Measurements from ENCODE around the gene CDK4.

DNA sequence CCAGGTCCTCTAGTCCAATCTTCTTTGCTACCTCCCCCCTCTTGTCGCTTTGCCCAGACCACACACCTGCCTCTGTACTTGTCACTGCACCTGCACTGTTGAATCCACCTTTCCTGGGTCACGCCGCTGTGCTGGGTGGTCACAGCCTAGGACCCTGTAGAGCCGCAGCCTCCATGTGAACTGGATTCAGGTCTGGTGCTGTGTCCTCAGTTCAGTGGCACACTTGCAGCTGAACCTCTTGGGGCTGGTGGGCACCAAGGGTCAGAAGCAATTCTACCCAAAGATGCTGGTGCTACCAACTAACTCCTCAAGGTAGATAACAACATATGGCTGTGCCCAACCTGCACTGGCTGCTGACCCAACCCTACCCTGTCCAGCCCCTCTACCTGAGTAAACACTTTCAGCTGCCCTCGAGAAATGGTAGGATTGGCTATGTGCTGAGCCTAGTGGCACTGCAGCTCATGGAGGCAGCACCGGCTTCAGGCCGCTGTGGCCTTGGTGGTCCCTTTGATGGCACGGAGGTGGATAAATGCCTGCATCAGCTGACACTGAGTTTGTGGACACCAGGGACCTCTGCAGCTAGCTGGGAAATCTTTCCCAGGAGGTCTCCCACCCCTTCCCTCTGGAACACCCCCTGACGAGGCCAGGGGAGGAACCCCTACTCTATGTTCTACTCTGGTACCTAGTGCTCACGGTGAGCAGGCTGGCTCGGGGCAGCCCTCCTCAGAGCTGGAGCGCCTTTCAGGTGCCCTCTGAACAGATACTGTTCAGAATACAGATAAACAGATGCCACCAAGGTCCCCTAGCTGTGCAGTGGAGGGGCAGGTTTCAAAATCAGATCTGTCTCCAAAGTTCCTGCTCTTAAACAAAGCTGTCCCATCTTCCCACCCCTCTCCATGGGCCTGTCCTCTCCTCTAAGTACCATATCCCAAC is 27.8 kb downstream of the CDK4 start:
- TF ChIP-seq, protein P1, sequence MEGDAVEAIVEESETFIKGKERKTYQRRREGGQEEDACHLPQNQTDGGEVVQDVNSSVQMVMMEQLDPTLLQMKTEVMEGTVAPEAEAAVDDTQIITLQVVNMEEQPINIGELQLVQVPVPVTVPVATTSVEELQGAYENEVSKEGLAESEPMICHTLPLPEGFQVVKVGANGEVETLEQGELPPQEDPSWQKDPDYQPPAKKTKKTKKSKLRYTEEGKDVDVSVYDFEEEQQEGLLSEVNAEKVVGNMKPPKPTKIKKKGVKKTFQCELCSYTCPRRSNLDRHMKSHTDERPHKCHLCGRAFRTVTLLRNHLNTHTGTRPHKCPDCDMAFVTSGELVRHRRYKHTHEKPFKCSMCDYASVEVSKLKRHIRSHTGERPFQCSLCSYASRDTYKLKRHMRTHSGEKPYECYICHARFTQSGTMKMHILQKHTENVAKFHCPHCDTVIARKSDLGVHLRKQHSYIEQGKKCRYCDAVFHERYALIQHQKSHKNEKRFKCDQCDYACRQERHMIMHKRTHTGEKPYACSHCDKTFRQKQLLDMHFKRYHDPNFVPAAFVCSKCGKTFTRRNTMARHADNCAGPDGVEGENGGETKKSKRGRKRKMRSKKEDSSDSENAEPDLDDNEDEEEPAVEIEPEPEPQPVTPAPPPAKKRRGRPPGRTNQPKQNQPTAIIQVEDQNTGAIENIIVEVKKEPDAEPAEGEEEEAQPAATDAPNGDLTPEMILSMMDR (optimal IDR thresholded peaks at IDR 0.05 in 1 of 3, IDR thresholded peaks at IDR 0.05 in 1 of 3, conservative IDR thresholded peaks at IDR 0.05 in 1 of 3; ENCODE audit: extremely low read depth in 1 of 3, insufficient read depth in 2 of 3, low read length in 3 of 3) = no peak
- TF ChIP-seq EZH2 (IDR thresholded peaks at IDR 0.05; ENCODE audit: low read length) = no peak
